Rectal smooth muscle tissue (tissue), 1 donor: ENCODE measurements around the gene DCP1B.

ENCODE experiments used
- H3K27ac ChIP-seq: one replicate; pipeline ENCODE4 v1.7.0; 2013; ENCODE audit warnings: low read depth, low read length, inconsistent platforms
- H3K27me3 ChIP-seq: one replicate; pipeline ENCODE4 v1.7.0; 2013; ENCODE audit warnings: low read length; ENCODE audit not compliant: control insufficient read depth, insufficient read depth
- H3K36me3 ChIP-seq: one replicate; pipeline ENCODE4 v1.7.0; 2013; ENCODE audit warnings: low read length; ENCODE audit not compliant: control insufficient read depth, insufficient read depth
- H3K4me1 ChIP-seq: one replicate; pipeline ENCODE4 v1.7.0; 2013; ENCODE audit warnings: low read length; ENCODE audit not compliant: control insufficient read depth, insufficient read depth
- H3K4me3 ChIP-seq: one replicate; pipeline ENCODE4 v1.7.0; 2013; ENCODE audit warnings: low read length
- H3K9ac ChIP-seq: one replicate; pipeline ENCODE4 v1.7.0; 2013; ENCODE audit warnings: low read length

DCP1B gene

GRCh38 chr12:1926251-1926657, 78.0 kb downstream of the DCP1B start:
- H3K27me3 ChIP-seq, result no peaks in the 10 kb centered on the region
- H3K27ac ChIP-seq, result no peak overlapping the region
- H3K36me3 ChIP-seq, result no peaks in the 10 kb centered on the region
- peaks cover 12% of the 10 kb centered on the region for H3K4me1 ChIP-seq
- no peak overlapping the region for H3K9ac ChIP-seq
- H3K4me3 ChIP-seq, result no peak overlapping the region

GRCh38 chr12:1925684-1926006, 78.6 kb downstream of the DCP1B start:
- no peak overlapping the region for H3K27ac ChIP-seq
- no peak overlapping the region for H3K4me3 ChIP-seq
- peaks cover 12% of the 10 kb centered on the region for H3K4me1 ChIP-seq
- no peaks in the 10 kb centered on the region for H3K27me3 ChIP-seq
- no peak overlapping the region for H3K9ac ChIP-seq
- no peaks in the 10 kb centered on the region for H3K36me3 ChIP-seq

GRCh38 chr12:1924996-1925683, 79.1 kb downstream of the DCP1B start:
- no peaks in the 10 kb centered on the region for H3K36me3 ChIP-seq
- peaks cover 12% of the 10 kb centered on the region for H3K4me1 ChIP-seq
- H3K27me3 ChIP-seq, result no peaks in the 10 kb centered on the region
- no peak overlapping the region for H3K9ac ChIP-seq
- peak overlapping the region; percentile 35 for H3K27ac ChIP-seq
- no peak overlapping the region for H3K4me3 ChIP-seq

GRCh38 chr12:1922985-1923384, 81.3 kb downstream of the DCP1B start:
- H3K4me3 ChIP-seq, result no peak overlapping the region
- no peak overlapping the region for H3K9ac ChIP-seq
- H3K36me3 ChIP-seq, result no peaks in the 10 kb centered on the region
- H3K27me3 ChIP-seq, result no peaks in the 10 kb centered on the region
- no peak overlapping the region for H3K27ac ChIP-seq
- peaks cover 10% of the 10 kb centered on the region for H3K4me1 ChIP-seq

- H3K4me3 ChIP-seq, result no peak overlapping the region
- H3K27ac ChIP-seq, result no peak overlapping the region
These were observed 82.1 kb downstream of the DCP1B start for GRCh38 chr12:1922075-1922709.

GRCh38 chr12:1920971-1921370, 83.3 kb downstream of the DCP1B start:
- Histone ChIP-seq H3K4me3 (no peak overlapping the region), H3K36me3 (no peaks in the 10 kb centered on the region), H3K27ac (no peak overlapping the region), H3K27me3 (no peaks in the 10 kb centered on the region), H3K4me1 (peaks cover 12% of the 10 kb centered on the region), H3K9ac (no peak overlapping the region)

More at GRCh38 chr12:1922075-1922709, 82.1 kb downstream of the DCP1B start:
- Histone ChIP-seq H3K36me3 (no peaks in the 10 kb centered on the region), H3K27me3 (no peaks in the 10 kb centered on the region), H3K4me1 (peaks cover 9% of the 10 kb centered on the region), H3K9ac (no peak overlapping the region)

- no peak overlapping the region for H3K27ac ChIP-seq
These were observed 83.8 kb downstream of the DCP1B start for GRCh38 chr12:1920436-1920835.

GRCh38 chr12:1919763-1920162, 84.5 kb downstream of the DCP1B start:
- no peaks in the 10 kb centered on the region for H3K27me3 ChIP-seq
- H3K4me1 ChIP-seq, result peaks cover 5% of the 10 kb centered on the region
- no peaks in the 10 kb centered on the region for H3K36me3 ChIP-seq
- H3K9ac ChIP-seq, result no peak overlapping the region
- no peak overlapping the region for H3K4me3 ChIP-seq
- no peak overlapping the region for H3K27ac ChIP-seq

More at GRCh38 chr12:1920436-1920835, 83.8 kb downstream of the DCP1B start:
- Histone ChIP-seq H3K4me3 (no peak overlapping the region), H3K4me1 (peaks cover 12% of the 10 kb centered on the region), H3K36me3 (no peaks in the 10 kb centered on the region), H3K9ac (no peak overlapping the region), H3K27me3 (no peaks in the 10 kb centered on the region)

- no peak overlapping the region for H3K27ac ChIP-seq
- no peaks in the 10 kb centered on the region for H3K36me3 ChIP-seq
- no peak overlapping the region for H3K9ac ChIP-seq
- H3K27me3 ChIP-seq, result no peaks in the 10 kb centered on the region
- H3K4me1 ChIP-seq, result peaks cover 5% of the 10 kb centered on the region
- H3K4me3 ChIP-seq, result no peak overlapping the region
These were observed 85.0 kb downstream of the DCP1B start for GRCh38 chr12:1919284-1919683.

- Histone ChIP-seq H3K4me1 (peaks cover 5% of the 10 kb centered on the region), H3K36me3 (no peaks in the 10 kb centered on the region), H3K27ac (no peak overlapping the region), H3K4me3 (no peak overlapping the region), H3K27me3 (no peaks in the 10 kb centered on the region), H3K9ac (no peak overlapping the region)
These were observed 85.4 kb downstream of the DCP1B start for GRCh38 chr12:1918884-1919236.

- Histone ChIP-seq H3K9ac (no peak within 1 kb of the TSS), H3K36me3 (no peaks in the 10 kb centered on the region), H3K4me3 (peak within 1 kb of the TSS; percentile 25), H3K27ac (peak within 1 kb of the TSS; percentile 15), H3K4me1 (peaks cover 5% of the 10 kb centered on the region), H3K27me3 (no peaks in the 10 kb centered on the region)
These were observed 86.0 kb downstream of the DCP1B start, which contains the start of gene CACNA2D4 for GRCh38 chr12:1918081-1918883. TSS of gene CACNA2D4 (minus strand) at chr12:1918652. CDS start at chr12:1918473, 179 bp downstream.

GRCh38 chr12:1917172-1918070, 86.8 kb downstream of the DCP1B start:
- Histone ChIP-seq H3K27ac (peak overlapping the region; percentile 15), H3K4me3 (no peak overlapping the region), H3K9ac (no peak overlapping the region), H3K27me3 (no peaks in the 10 kb centered on the region), H3K4me1 (peaks cover 5% of the 10 kb centered on the region), H3K36me3 (no peaks in the 10 kb centered on the region)
